ENCODE results near the gene DDO.

DNA sequence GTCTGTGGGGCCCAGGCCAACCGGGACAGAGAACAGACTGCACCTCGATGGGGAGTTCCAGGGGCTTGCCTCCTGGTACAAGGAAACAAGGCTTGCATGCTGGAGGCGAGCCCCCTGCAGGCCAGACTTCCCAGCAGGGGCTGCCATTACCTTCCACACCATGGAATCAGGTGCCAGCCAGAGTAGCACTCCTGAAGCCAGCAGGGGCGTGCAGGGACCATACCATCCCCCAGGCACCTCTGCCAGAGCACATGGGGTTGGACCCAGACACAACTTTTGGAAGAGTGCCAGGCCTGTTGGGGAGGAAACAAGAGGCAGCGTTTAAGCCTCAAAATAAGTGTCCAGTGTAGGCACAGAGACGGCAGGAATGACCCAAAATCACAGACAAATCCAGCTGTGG, 6.5 kb downstream of the DDO start:
- TF ChIP-seq, protein P1, sequence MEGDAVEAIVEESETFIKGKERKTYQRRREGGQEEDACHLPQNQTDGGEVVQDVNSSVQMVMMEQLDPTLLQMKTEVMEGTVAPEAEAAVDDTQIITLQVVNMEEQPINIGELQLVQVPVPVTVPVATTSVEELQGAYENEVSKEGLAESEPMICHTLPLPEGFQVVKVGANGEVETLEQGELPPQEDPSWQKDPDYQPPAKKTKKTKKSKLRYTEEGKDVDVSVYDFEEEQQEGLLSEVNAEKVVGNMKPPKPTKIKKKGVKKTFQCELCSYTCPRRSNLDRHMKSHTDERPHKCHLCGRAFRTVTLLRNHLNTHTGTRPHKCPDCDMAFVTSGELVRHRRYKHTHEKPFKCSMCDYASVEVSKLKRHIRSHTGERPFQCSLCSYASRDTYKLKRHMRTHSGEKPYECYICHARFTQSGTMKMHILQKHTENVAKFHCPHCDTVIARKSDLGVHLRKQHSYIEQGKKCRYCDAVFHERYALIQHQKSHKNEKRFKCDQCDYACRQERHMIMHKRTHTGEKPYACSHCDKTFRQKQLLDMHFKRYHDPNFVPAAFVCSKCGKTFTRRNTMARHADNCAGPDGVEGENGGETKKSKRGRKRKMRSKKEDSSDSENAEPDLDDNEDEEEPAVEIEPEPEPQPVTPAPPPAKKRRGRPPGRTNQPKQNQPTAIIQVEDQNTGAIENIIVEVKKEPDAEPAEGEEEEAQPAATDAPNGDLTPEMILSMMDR (conservative IDR thresholded peaks at IDR 0.05; ENCODE audit: low read depth, low read length), result no peak
- TF ChIP-seq RAD21 (IDR thresholded peaks at IDR 0.05; ENCODE audit: low read length), result no peak
- no peak for TF ChIP-seq POLR2A (IDR thresholded peaks at IDR 0.05; ENCODE audit: low read depth, low read length)
- TF ChIP-seq, protein P2, sequence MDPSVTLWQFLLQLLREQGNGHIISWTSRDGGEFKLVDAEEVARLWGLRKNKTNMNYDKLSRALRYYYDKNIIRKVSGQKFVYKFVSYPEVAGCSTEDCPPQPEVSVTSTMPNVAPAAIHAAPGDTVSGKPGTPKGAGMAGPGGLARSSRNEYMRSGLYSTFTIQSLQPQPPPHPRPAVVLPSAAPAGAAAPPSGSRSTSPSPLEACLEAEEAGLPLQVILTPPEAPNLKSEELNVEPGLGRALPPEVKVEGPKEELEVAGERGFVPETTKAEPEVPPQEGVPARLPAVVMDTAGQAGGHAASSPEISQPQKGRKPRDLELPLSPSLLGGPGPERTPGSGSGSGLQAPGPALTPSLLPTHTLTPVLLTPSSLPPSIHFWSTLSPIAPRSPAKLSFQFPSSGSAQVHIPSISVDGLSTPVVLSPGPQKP (IDR thresholded peaks at IDR 0.05; ENCODE audit: borderline replicate concordance, low read depth, low read length), result no peak
- no peak for TF ChIP-seq MXI1 (IDR thresholded peaks at IDR 0.05; ENCODE audit: borderline replicate concordance, low read depth, low read length)
